Measurements from ENCODE around the gene SV2B.
A peak's percentile ranks its signal among the peaks of the same experiment; 100 is the strongest.

SV2B gene

GRCh38 chr15:91100814-91101607 lies 954 bp downstream of the SV2B start:
- in situ Hi-C loops (cut with HindIII; ENCODE audit: low sequenced_read_pairs): no loop called here

GRCh38 chr15:91101608-91101920 lies 1.5 kb downstream of the SV2B start:
- in situ Hi-C loops (cut with HindIII; ENCODE audit: low sequenced_read_pairs): no loop called here

More at GRCh38 chr15:91100814-91101607, 954 bp downstream of the SV2B start:
- TF ChIP-seq CTCF (IDR thresholded peaks at IDR 0.05; ENCODE audit: low read depth, low read length, missing control alignments): no peak
- peak overlapping the region; percentile 38 for H3K4me3 ChIP-seq (ENCODE audit: low read depth, low read length)
- no peak for DNase-seq (ENCODE audit: low read depth)

GRCh38 chr15:91102546-91103330 lies 2.7 kb downstream of the SV2B start:
- TF ChIP-seq CTCF (IDR thresholded peaks at IDR 0.05; ENCODE audit: low read depth, low read length, missing control alignments): no peak
- no peak overlapping the region for H3K4me3 ChIP-seq (ENCODE audit: low read depth, low read length)
- no peak for DNase-seq (ENCODE audit: low read depth)
- in situ Hi-C loops (cut with HindIII; ENCODE audit: low sequenced_read_pairs): no loop called here

More at GRCh38 chr15:91101608-91101920, 1.5 kb downstream of the SV2B start:
- no peak for TF ChIP-seq CTCF (IDR thresholded peaks at IDR 0.05; ENCODE audit: low read depth, low read length, missing control alignments)
- H3K4me3 ChIP-seq (ENCODE audit: low read depth, low read length): no peak overlapping the region
- no peak for DNase-seq (ENCODE audit: low read depth)

- no peak for DNase-seq (ENCODE audit: low read depth)
- H3K4me3 ChIP-seq (ENCODE audit: low read depth, low read length): no peak overlapping the region
- in situ Hi-C loops (cut with HindIII; ENCODE audit: low sequenced_read_pairs): no loop called here
- no peak for TF ChIP-seq CTCF (IDR thresholded peaks at IDR 0.05; ENCODE audit: low read depth, low read length, missing control alignments)
Observed at GRCh38 chr15:91104111-91104510, 4.1 kb downstream of the SV2B start.

- TF ChIP-seq CTCF (IDR thresholded peaks at IDR 0.05; ENCODE audit: low read depth, low read length, missing control alignments): no peak
- H3K4me3 ChIP-seq (ENCODE audit: low read depth, low read length): no peak overlapping the region
- in situ Hi-C loops (cut with HindIII; ENCODE audit: low sequenced_read_pairs): no loop called here
- DNase-seq (ENCODE audit: low read depth): no peak
Observed at GRCh38 chr15:91108421-91108820, 8.4 kb downstream of the SV2B start.

GRCh38 chr15:91109885-91110284 lies 9.8 kb downstream of the SV2B start:
- in situ Hi-C loops (cut with HindIII; ENCODE audit: low sequenced_read_pairs): no loop called here
- no peak for TF ChIP-seq CTCF (IDR thresholded peaks at IDR 0.05; ENCODE audit: low read depth, low read length, missing control alignments)
- no peak overlapping the region for H3K4me3 ChIP-seq (ENCODE audit: low read depth, low read length)
- no peak for DNase-seq (ENCODE audit: low read depth)
